ENCODE measurements around the gene GALNT18.

The GALNT18 gene

GRCh38 chr11:11482730-11483129 lies 139.1 kb downstream of the GALNT18 start:
- Histone ChIP-seq H3K4me1 (ENCODE audit: control insufficient read depth, insufficient read depth, low read length, unreplicated experiment) (no peaks in the 10 kb centered on the region), H3K27me3 (ENCODE audit: insufficient read depth, low read length) (peaks cover 12% of the 10 kb centered on the region; the same call in 1 of the 2 replicates), H3K27ac (ENCODE audit: low read depth, low read length) (no peak overlapping the region), H2AFZ (ENCODE audit: low read length, unreplicated experiment) (no peak overlapping the region), H3K4me3 (ENCODE audit: low read depth, low read length) (no peak overlapping the region), H3K79me2 (ENCODE audit: control insufficient read depth, insufficient read depth, low read length, unreplicated experiment) (no peaks in the 10 kb centered on the region), H3K36me3 (ENCODE audit: insufficient read depth, low read length) (no peaks in the 10 kb centered on the region)

- no peaks in the 10 kb centered on the region for H3K4me1 ChIP-seq (ENCODE audit: control insufficient read depth, insufficient read depth, low read length, unreplicated experiment)
These were observed 140.4 kb downstream of the GALNT18 start for GRCh38 chr11:11481371-11481770.

DNA sequence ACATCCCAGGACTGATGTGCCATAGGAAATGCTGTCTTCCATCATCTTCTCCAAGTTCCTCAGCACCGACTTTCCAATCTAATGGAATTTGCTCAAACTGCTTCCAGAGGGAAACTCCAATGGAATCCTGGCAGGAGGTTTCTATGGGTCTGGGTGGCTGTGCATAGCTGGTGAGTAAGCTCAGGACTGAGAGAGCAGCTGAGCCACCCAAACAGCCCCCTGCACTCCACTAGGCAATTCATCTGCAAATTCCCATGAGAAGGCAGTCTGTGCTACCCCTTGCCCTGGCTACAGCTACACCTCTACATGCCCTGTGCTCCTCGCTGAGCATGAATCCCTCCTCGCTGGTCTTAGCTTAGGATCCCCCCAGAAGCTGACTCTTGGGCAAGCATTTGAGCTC lies 140.8 kb downstream of the GALNT18 start:
- H3K36me3 ChIP-seq (ENCODE audit: insufficient read depth, low read length), result no peaks in the 10 kb centered on the region
- no peak overlapping the region for H3K27ac ChIP-seq (ENCODE audit: low read depth, low read length)
- H3K4me1 ChIP-seq (ENCODE audit: control insufficient read depth, insufficient read depth, low read length, unreplicated experiment), result no peaks in the 10 kb centered on the region
- no peaks in the 10 kb centered on the region for H3K79me2 ChIP-seq (ENCODE audit: control insufficient read depth, insufficient read depth, low read length, unreplicated experiment)
- H3K27me3 ChIP-seq (ENCODE audit: insufficient read depth, low read length), result peaks cover 15% of the 10 kb centered on the region
- H2AFZ ChIP-seq (ENCODE audit: low read length, unreplicated experiment), result no peak overlapping the region
- H3K4me3 ChIP-seq (ENCODE audit: low read depth, low read length), result no peak overlapping the region

More at GRCh38 chr11:11481371-11481770, 140.4 kb downstream of the GALNT18 start:
- no peak overlapping the region for H2AFZ ChIP-seq (ENCODE audit: low read length, unreplicated experiment)
- H3K79me2 ChIP-seq (ENCODE audit: control insufficient read depth, insufficient read depth, low read length, unreplicated experiment), result no peaks in the 10 kb centered on the region
- no peak overlapping the region for H3K27ac ChIP-seq (ENCODE audit: low read depth, low read length)
- no peak overlapping the region for H3K4me3 ChIP-seq (ENCODE audit: low read depth, low read length)
- peaks cover 15% of the 10 kb centered on the region for H3K27me3 ChIP-seq (ENCODE audit: insufficient read depth, low read length)
- no peaks in the 10 kb centered on the region for H3K36me3 ChIP-seq (ENCODE audit: insufficient read depth, low read length)

DNA sequence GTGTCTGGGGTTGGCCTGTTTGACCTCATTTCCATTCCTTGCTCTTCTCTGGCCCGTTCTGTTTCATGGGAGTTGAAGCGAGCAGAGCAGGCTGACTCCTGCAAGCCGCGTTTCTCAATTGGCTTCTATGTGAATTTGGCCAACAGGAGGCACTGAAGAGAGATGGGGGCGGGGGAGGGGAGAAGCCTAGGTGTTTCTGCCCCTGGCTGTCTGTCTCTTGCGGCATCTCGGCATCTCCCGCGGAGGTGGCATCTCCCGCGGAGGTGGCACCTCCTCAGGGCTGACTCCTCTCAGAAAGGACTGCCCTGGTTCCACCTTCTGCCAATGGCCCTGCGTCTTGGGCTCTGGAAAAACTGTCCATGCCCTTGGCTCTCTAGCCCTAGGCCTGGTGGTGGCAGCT lies 143.1 kb downstream of the GALNT18 start:
- Histone ChIP-seq H3K4me3 (ENCODE audit: low read depth, low read length) (no peak overlapping the region), H3K36me3 (ENCODE audit: insufficient read depth, low read length) (no peaks in the 10 kb centered on the region), H2AFZ (ENCODE audit: low read length, unreplicated experiment) (no peak overlapping the region), H3K27me3 (ENCODE audit: insufficient read depth, low read length) (peaks cover 19% of the 10 kb centered on the region), H3K4me1 (ENCODE audit: control insufficient read depth, insufficient read depth, low read length, unreplicated experiment) (no peaks in the 10 kb centered on the region), H3K79me2 (ENCODE audit: control insufficient read depth, insufficient read depth, low read length, unreplicated experiment) (no peaks in the 10 kb centered on the region), H3K27ac (ENCODE audit: low read depth, low read length) (no peak overlapping the region)

- H2AFZ ChIP-seq (ENCODE audit: low read length, unreplicated experiment), result no peak overlapping the region
- H3K4me1 ChIP-seq (ENCODE audit: control insufficient read depth, insufficient read depth, low read length, unreplicated experiment), result no peaks in the 10 kb centered on the region
- peaks cover 19% of the 10 kb centered on the region for H3K27me3 ChIP-seq (ENCODE audit: insufficient read depth, low read length)
- no peak overlapping the region for H3K4me3 ChIP-seq (ENCODE audit: low read depth, low read length)
- H3K36me3 ChIP-seq (ENCODE audit: insufficient read depth, low read length), result no peaks in the 10 kb centered on the region
- no peak overlapping the region for H3K27ac ChIP-seq (ENCODE audit: low read depth, low read length)
- H3K79me2 ChIP-seq (ENCODE audit: control insufficient read depth, insufficient read depth, low read length, unreplicated experiment), result no peaks in the 10 kb centered on the region
These were observed 143.9 kb downstream of the GALNT18 start for GRCh38 chr11:11477695-11478420.

DNA sequence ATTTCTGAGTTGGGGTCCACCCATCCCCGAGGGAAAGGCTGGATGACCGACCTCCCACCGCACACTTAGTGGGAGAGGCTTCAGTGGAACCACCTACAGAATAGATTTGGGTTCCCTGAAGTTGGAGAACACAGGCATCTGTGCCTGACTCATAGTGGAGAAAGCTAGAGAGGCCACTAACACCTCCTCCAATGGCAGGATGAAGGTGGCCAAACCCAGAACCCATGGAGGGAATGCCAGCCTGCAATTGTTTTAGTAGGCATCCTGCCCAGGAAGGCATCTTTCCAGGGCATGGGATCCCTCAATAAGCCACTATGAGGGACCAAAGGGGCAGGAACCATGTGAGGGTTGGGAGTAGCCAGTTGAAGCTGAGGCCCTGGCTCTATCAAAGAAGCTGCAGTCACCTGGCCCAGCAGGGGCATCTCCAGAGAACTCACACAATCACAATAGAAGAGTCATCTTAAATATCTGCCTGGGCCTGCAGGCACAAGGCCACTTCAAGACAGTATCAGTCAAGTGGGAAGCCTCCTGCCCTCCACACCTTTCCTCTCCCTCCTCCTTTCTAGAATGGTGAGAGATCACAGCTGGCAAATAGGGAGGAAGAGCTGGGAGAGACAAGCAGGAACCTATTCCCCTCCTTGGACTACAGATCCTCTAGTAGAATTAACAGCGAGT lies 144.7 kb downstream of the GALNT18 start:
- Histone ChIP-seq H3K79me2 (ENCODE audit: control insufficient read depth, insufficient read depth, low read length, unreplicated experiment) (no peaks in the 10 kb centered on the region), H3K4me3 (ENCODE audit: low read depth, low read length) (no peak overlapping the region), H2AFZ (ENCODE audit: low read length, unreplicated experiment) (no peak overlapping the region), H3K27ac (ENCODE audit: low read depth, low read length) (no peak overlapping the region), H3K36me3 (ENCODE audit: insufficient read depth, low read length) (no peaks in the 10 kb centered on the region), H3K4me1 (ENCODE audit: control insufficient read depth, insufficient read depth, low read length, unreplicated experiment) (no peaks in the 10 kb centered on the region), H3K27me3 (ENCODE audit: insufficient read depth, low read length) (peaks cover 19% of the 10 kb centered on the region)

- no peaks in the 10 kb centered on the region for H3K79me2 ChIP-seq (ENCODE audit: control insufficient read depth, insufficient read depth, low read length, unreplicated experiment)
- H3K27me3 ChIP-seq (ENCODE audit: insufficient read depth, low read length), result peaks cover 19% of the 10 kb centered on the region
- H3K4me1 ChIP-seq (ENCODE audit: control insufficient read depth, insufficient read depth, low read length, unreplicated experiment), result no peaks in the 10 kb centered on the region
- no peaks in the 10 kb centered on the region for H3K36me3 ChIP-seq (ENCODE audit: insufficient read depth, low read length)
- no peak overlapping the region for H3K27ac ChIP-seq (ENCODE audit: low read depth, low read length)
- no peak overlapping the region for H3K4me3 ChIP-seq (ENCODE audit: low read depth, low read length)
- no peak overlapping the region for H2AFZ ChIP-seq (ENCODE audit: low read length, unreplicated experiment)
These were observed 145.3 kb downstream of the GALNT18 start for GRCh38 chr11:11476499-11476898.

GRCh38 chr11:11472106-11472505 lies 149.7 kb downstream of the GALNT18 start:
- no peak overlapping the region for H3K4me3 ChIP-seq (ENCODE audit: low read depth, low read length)
- H3K27ac ChIP-seq (ENCODE audit: low read depth, low read length), result no peak overlapping the region
- no peaks in the 10 kb centered on the region for H3K79me2 ChIP-seq (ENCODE audit: control insufficient read depth, insufficient read depth, low read length, unreplicated experiment)
- H3K27me3 ChIP-seq (ENCODE audit: insufficient read depth, low read length), result peaks cover 10% of the 10 kb centered on the region; the same call in 1 of the 2 replicates
- no peak overlapping the region for H2AFZ ChIP-seq (ENCODE audit: low read length, unreplicated experiment)
- peaks cover 11% of the 10 kb centered on the region for H3K4me1 ChIP-seq (ENCODE audit: control insufficient read depth, insufficient read depth, low read length, unreplicated experiment)
- H3K36me3 ChIP-seq (ENCODE audit: insufficient read depth, low read length), result no peaks in the 10 kb centered on the region

DNA sequence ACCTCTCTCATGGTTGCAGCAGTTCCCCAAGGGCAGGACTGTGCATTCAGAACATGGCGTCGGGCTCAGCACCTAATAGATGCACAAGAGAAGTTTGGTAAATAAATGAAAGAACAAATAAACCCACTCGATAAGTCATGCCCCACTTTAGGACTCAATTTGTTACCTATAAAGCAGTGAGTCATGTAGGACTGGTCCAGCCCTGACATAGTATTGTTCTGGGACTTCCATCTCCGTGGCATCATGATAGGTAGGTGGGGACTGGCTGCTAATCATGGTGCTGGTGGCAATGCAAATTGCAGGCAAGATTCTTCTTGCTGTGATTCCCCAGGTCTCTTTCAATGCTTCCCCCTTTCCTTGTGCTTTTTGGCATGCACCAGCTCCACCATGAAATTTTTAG lies 150.6 kb downstream of the GALNT18 start:
- Histone ChIP-seq H3K79me2 (ENCODE audit: control insufficient read depth, insufficient read depth, low read length, unreplicated experiment) (no peaks in the 10 kb centered on the region), H3K27me3 (ENCODE audit: insufficient read depth, low read length) (0 out of 2 replicates have a peak, but pooled peaks cover 7% of the 10 kb centered on the region), H3K4me1 (ENCODE audit: control insufficient read depth, insufficient read depth, low read length, unreplicated experiment) (peaks cover 11% of the 10 kb centered on the region), H3K36me3 (ENCODE audit: insufficient read depth, low read length) (no peaks in the 10 kb centered on the region), H3K4me3 (ENCODE audit: low read depth, low read length) (no peak overlapping the region), H3K27ac (ENCODE audit: low read depth, low read length) (no peak overlapping the region), H2AFZ (ENCODE audit: low read length, unreplicated experiment) (no peak overlapping the region)

GRCh38 chr11:11468954-11469353 lies 152.9 kb downstream of the GALNT18 start:
- H3K27me3 ChIP-seq (ENCODE audit: insufficient read depth, low read length), result 0 out of 2 replicates have a peak, but pooled peaks cover 3% of the 10 kb centered on the region
- H3K4me3 ChIP-seq (ENCODE audit: low read depth, low read length), result no peak overlapping the region
- H2AFZ ChIP-seq (ENCODE audit: low read length, unreplicated experiment), result no peak overlapping the region
- H3K27ac ChIP-seq (ENCODE audit: low read depth, low read length), result no peak overlapping the region
- H3K4me1 ChIP-seq (ENCODE audit: control insufficient read depth, insufficient read depth, low read length, unreplicated experiment), result peaks cover 11% of the 10 kb centered on the region
- no peaks in the 10 kb centered on the region for H3K79me2 ChIP-seq (ENCODE audit: control insufficient read depth, insufficient read depth, low read length, unreplicated experiment)
- no peaks in the 10 kb centered on the region for H3K36me3 ChIP-seq (ENCODE audit: insufficient read depth, low read length)

- H3K4me1 ChIP-seq (ENCODE audit: control insufficient read depth, insufficient read depth, low read length, unreplicated experiment), result peaks cover 11% of the 10 kb centered on the region
- no peak overlapping the region for H2AFZ ChIP-seq (ENCODE audit: low read length, unreplicated experiment)
- 0 out of 2 replicates have a peak, but pooled peaks cover 3% of the 10 kb centered on the region for H3K27me3 ChIP-seq (ENCODE audit: insufficient read depth, low read length)
- no peak overlapping the region for H3K4me3 ChIP-seq (ENCODE audit: low read depth, low read length)
- no peak overlapping the region for H3K27ac ChIP-seq (ENCODE audit: low read depth, low read length)
- no peaks in the 10 kb centered on the region for H3K36me3 ChIP-seq (ENCODE audit: insufficient read depth, low read length)
- no peaks in the 10 kb centered on the region for H3K79me2 ChIP-seq (ENCODE audit: control insufficient read depth, insufficient read depth, low read length, unreplicated experiment)
These were observed 154.5 kb downstream of the GALNT18 start for GRCh38 chr11:11467312-11467711.
